HG03469 (cell line): ENCODE results near the gene KLHL25.
"Not testable (repeated sequence)": the region's sequence is repeated elsewhere in the genome, so short reads cannot be mapped to it uniquely, and the experiment has no call there.

ENCODE experiments used
- ATAC-seq: cut with Tn5 transposase; IDR thresholded peaks from one replicate; pipeline ENCODE4 v1.9.1; 2021; ENCODE audit warnings: mild to moderate bottlenecking, moderate library complexity, moderate number of reproducible peaks; ENCODE audit not compliant: unreplicated experiment

KLHL25 gene, protein sequence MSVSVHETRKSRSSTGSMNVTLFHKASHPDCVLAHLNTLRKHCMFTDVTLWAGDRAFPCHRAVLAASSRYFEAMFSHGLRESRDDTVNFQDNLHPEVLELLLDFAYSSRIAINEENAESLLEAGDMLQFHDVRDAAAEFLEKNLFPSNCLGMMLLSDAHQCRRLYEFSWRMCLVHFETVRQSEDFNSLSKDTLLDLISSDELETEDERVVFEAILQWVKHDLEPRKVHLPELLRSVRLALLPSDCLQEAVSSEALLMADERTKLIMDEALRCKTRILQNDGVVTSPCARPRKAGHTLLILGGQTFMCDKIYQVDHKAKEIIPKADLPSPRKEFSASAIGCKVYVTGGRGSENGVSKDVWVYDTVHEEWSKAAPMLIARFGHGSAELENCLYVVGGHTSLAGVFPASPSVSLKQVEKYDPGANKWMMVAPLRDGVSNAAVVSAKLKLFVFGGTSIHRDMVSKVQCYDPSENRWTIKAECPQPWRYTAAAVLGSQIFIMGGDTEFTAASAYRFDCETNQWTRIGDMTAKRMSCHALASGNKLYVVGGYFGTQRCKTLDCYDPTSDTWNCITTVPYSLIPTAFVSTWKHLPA

DNA sequence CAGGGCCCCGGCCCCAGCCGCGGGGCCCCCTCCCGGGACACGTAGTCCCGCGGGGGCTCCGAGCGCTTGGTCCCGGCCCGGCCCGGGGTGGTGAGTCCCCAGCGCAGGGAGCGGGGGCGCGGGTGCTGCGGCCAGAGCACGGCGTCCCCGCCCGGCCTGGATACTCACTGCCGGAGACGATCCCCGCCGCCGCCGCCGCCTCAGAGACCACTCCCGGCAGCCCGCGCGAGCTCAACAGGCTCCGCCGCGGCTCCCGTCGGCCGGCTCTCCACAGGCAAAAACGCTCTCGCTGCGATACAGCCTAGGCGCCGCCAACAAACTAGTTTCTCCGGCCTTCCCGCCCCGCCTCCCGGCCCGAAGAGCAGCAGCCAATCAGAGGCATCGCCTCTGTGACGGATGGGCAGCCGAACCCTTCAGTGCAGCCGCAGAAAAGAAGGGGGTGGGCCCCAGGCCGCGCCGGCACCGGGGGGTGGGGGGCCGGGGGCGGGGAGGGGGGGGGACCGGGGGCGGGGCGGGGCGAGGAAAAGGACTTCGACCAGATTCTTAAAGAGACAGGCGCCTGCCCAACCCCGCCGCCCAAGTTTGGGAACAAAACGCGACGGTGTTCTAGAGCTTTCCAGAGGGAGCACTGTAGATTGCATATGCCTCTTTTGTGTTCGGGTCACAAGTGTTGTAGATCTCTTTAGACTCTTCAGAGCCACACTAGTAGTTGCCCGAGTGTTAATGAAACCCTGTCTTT is at the start of gene KLHL25:
TSS of gene KLHL25 (minus strand) at position 328 of the 739 bp plus-strand sequence. CDS start 25,115 bp downstream, outside the sequence.
- ATAC-seq, result peak; percentile 99

DNA sequence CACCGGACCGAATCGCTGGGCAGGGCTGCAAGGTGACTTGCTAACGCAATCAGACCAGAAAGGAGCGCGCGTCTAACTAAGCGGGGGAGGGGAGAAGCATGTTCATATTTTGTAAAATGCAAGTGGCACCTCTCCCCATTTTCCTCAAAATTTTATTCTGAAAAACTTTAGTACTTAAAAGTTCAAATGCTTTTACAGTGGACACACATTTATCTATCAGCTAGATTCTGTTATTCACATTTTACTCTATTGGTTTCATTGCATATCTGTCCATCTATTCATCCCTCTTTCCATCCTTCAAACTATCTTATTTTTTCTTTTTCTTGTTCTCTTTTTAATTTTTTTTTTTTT is 46.1 kb upstream of the KLHL25 start:
- ATAC-seq, result no peak

DNA sequence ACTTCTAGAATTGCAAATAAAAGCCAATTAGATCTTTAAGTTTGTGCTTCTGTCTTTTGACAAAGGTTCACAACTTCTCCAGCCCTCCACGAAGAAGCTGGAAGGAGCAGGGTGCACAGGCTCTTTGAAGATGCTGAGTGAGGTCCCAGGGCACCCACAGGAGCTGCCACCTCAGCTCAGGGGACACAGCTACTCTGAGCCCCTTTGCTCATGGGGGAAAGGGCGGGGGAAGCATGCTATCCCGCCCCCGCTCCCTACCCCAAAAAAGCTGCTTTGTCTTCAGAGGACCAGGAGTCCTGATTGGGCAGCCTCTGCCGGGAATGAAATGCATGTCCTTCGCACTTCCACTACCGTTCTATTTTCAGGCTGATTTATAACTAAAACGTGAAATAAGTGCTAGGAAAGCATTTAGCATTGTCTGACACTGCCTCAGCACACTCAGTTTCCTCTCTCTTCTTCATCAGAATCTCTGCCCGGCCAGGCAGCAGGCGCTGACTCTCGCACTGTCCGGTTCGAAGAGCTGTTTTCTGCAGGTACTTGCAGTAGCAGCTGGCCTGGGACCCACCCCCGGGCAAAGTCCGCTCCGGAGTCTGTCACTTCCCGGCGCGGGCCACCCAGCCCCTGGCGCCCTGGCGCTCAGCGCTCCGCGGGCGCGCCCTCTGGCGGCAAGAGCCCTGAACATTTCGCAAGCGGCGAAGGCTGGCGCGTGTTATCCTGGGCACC is 45.5 kb upstream of the KLHL25 start:
- peak; percentile 91 for ATAC-seq

DNA sequence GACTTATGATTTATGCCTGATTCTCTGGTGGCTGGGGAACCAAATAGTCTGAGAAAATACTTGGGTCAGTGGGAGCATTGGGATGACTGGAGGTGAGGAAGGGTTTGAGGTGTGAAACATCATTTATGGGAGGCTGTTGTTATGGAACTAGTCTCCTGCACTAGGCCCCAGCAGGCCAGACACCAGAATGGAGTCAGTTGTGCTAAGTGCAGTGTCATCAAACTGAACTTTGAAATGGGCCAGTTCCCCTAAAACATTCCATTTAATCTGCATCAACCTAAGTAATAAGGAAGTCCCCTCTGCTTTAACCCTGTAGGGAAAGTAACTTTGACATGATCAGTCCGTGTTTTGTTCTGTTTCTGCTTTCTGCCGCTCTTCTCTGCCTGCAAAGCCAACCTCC is 44.9 kb upstream of the KLHL25 start:
- no peak for ATAC-seq

DNA sequence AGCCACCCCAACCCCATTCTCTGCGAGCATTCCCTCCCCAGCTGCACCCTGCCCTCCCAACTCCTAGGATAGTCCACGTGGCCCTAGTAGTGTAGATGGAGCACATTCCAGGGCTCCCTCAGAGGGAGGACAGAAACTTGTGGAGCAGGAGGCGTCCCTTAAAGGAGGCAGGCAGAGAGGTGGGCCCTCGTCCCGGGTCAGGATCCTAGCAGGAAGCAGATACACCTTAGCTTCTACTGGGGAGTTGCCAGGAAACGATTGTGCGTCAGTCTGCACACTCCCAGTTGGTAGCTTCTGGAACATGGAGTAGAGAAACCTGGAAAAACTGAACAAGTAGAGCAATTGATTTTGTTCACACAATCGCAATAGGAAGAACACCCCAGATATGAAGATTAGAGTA is 43.9 kb upstream of the KLHL25 start:
- ATAC-seq, result no peak

DNA sequence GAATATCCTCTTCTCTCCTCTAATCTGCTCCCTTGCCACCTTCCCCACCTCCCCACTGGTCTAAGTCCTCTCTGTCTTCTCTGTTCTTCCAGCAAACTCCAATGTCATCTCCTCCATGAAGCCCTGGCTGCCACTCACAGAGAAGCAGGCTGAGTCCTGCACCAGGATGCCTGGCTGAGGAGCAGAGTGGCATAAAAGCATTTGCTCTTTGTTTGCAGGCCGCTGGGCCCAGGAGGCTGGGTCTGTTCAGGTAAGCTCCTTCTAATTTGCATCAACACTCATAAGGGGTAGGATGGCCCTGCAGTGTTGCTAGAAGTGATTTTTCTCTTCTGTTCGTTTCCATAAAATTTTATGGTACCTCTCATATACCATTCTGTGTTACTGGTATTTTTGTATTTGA is 43.2 kb upstream of the KLHL25 start:
- ATAC-seq, result no peak

DNA sequence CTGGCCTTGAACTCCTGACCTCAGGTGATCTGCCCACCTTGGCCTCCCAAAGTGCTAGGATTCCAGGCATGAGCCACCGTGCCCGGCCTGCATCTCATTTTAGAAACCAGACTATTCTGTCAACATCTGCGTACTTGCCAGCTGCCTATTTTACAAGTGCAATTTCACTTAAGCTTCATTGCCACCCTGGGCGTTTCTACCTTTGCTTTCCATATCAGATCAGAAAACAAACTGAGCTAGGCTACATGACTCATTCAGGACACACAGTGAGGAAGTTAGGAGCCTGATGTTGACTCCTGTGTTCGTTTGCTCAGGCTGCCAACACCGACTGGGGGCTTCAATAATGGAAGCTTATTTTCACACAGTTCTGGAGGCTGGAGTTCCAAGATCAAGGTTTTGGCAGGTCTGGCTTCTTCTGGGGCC is 42.3 kb upstream of the KLHL25 start:
- ATAC-seq, result no peak

DNA sequence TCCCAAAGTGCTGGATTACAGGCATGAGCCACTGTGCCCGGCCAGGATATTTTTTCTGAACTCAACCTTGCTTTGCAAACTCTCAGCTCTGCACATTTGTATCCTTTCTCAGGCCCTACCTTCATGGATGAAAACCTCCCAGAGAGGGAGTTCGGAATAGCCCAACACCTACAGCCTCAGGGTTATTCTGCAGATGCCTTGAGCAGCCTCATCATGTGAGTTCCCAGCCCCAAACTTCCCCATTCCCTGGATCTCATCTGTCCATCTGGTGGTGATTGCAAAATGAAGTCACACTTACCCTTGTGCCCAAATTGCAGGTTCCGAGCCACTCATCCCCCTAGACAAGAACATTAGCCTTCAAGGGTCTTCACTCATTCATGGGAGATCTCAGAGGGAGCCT is 39.9 kb upstream of the KLHL25 start:
- no peak for ATAC-seq

DNA sequence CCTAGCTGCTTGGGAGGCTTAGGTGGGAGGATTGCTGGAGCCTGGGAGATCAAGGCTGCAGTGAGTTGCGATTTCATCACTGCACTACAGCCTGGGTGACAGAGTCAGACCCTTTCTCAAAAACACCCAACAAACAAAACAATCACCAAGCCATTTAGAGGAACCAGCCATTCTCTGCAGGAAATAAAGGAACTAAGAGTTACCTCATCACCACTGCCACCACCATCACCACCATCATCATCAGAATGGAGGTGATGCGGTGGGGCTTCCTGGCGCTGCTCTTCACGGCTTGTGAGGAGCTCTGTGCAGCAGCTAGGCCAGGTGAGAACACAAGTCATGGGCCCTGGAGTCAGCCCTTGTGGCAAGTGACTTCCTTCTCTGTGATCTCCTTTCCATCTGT is 37.7 kb upstream of the KLHL25 start:
- ATAC-seq, result no peak

DNA sequence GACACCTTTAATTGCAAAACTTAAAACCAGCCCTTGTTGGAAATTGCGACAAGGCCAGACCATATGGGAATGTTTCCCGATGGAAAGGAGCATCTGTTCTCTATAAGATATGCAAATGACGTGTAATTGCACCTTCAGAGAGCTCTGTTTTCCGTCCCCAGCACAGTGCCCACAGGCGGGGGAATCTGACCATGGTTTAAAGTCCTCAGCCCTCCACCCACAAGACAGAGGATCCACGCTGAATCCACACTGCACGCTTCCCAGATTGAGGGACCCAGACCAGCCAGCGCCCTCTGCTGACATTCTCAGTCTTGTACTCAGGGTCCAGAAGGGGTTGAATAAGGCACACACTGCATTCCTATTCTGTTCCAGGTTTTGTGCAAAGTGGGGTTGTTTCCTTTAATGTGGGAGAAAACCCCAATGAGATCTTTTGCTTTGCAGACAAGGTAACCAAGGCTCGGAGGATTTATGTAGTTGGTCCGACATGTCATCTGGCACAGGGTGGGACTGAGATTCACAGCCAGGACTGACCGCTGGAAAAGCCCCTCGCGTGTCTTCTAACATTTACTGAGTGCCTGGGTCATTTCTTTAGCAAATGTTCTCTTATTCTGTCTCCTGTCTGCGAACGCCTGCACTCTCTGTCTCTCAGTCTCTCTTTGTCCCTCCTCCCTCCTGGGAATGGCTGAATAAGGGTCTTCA is 36.8 kb upstream of the KLHL25 start:
- ATAC-seq, result no peak

DNA sequence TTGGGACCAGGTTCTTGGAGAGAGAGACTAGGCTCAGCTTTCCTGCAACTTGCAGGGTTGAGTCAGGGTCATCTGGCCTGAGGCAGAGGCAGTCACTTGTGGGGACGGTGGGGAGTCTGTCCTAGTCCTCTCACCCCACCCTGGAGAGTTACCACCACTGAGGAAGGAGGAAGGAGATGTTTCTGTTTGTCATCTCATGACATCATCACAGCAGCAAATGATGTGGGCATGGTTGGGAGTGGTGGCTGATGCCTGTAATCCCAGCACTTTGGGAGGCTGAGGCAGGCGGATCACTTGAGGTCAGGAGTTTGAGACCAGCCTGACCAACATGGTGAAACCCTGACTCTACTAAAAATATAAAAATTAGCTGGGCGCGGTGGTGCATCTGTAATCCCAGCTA is 35.0 kb upstream of the KLHL25 start:
- not testable (repeated sequence) for ATAC-seq

DNA sequence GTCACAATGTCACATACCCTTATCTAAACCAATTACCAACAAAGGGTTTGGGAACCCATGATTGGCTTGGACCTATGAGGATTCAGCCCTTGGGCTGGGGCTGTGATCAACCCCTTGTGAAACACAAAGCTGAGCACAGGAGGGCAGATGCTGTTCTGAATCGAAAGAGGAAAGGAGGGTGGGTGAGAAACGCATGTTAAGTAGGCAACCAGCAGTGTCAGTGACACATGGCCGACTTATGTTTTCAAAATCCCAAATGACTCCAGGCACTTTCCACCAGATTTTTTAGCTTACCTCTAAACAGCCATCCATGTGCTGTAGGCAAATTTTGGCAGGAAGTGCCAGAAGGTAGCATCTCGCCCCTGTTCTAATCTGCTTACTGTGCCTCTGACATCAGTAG is 34.1 kb upstream of the KLHL25 start:
- ATAC-seq, result no peak

DNA sequence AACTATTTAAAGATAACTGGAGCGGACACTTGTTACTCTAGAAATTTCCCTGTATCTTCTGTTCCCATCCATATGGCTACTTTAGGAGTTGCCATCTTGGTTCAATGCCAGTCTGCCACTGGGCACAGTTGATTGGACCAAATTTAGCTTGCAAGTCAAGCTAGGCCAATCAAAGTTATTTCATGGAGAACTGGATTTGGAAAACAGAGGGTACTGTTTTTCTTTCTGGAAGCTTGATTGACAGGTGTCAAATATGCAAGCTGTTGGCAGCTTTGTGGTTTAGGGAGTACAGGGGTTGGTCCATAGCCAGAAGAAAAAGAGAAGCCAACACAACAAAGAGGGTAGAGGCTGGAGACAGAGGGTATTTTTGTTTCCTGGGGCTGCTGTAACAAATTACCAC is 33.4 kb upstream of the KLHL25 start:
- ATAC-seq, result no peak

DNA sequence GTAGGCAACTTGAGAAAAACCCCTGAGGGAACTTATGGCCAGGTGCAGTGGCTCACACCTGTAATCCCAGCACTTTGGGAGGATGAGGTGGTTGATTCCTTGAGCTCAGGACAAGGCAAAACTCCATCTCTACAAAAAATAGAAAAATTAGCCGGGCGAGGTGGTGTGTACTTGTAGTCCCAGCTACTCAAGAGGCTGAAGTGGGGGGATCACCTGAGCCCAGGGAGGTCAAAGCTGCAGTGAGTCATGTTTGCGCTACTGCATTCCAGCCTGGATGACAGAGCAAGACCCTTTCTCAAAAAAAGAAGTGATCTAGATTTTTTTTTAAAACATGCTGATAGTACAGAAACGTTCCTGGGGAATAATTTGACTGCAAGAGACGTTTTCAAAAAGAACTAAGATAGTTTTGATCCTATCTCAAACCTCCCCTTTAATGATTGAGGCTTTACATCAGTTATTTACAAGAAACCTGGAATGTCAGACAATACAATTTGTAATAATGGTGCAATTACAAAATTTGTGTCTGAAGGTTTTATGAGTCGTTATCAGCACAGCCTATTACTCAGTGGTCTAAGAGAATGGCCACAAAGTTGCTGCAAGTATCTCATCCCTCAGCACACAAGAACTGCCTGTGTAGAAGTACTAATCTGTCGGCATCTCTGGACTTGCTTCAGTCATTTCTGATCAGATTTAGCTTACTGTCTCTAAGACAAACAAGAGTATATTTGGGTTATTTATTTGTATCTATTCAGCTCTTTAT is 32.2 kb upstream of the KLHL25 start:
- ATAC-seq, result no peak

DNA sequence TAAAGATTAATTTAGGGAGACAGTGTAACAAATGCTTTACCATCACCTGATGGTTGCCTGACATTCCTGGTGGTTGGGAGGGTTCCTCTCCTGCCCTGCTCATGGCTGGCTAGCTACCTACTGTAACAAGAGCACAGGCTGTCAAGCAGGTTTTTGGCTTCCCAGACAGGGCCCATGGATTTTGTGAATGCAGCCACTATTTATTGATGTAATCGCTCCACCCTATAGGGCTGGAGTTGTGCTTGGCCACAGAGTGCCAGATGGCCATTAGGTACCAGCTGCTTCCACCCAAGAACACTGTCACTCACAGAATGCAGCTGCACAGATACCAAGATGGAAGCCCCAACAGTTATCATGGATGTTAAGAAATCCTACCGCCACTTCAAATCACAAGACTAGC is 31.0 kb upstream of the KLHL25 start:
- ATAC-seq, result no peak

DNA sequence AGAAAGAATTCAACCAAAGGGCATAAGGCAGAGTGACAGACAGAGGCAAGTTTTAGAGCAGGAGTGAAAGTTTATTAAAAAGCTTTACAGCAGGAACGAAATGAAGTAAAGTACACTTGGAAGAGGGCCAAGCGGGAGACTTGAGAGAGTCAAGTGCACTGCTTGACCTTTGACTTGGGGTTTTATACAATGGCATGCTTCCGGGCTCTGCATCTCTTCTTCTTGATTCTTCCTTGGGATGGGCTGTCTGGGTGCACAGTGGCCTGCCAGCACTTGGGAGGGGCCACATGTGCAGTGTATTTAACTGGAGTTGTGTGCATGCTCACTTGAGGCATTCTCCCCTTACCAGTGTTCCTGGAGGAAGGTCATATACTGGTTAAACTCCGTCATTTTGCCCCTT is 30.4 kb upstream of the KLHL25 start:
- ATAC-seq, result no peak

DNA sequence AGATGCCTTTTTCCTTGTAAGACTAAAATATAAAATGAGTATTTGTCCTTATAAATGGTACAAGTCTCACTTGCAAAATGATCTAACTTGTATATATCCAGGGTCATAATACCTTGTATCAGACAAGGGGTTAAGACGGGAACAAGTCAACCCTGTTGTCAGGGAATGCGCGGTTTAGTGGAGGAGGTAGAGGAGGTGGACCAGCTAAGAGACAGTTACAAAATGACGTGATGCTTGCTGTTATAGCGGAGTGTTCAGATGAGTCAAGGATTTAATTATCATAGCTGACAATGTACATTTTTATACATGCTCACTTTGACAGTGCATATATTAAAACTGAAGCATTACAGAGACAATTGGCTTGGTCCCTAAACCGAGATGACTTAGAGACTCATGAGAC is 26.8 kb upstream of the KLHL25 start:
- ATAC-seq, result no peak

DNA sequence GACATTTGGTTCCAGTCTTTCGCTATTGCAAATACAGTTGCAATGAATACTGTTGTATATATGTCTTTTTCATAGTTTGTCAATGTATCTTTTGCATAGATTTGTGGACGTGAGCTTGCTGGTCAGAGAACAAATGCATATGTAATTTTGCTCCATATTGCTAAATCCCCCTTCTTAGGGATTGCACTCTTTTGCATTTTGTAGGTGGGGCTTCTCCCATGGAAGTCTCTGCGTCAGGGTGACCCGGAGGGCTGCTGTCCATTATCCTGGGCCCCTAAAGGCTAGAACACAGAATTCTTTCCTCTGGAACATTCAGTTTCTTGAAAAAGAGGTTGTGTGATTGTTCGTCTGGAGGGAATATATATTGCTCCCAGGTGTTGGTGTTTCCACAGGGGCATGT is 25.2 kb upstream of the KLHL25 start:
- ATAC-seq, result no peak

DNA sequence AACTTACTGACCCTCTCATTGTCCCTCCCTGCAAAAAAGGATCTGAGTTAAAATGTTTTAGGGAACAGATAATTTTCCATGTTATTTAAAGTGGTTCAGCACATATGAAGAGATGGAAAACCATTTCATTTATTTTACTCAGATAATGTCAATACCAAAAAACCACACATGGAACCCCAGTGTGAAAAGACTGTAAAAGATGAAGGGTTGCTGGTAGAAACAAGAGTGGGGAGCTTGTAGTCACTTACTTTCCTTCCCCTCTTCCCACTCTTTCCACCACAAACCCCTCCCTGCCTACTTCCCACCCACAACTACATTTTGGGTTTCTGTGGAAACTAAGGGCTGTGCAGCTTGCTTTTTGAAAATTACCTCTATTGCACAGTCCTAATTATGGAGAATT is 18.5 kb upstream of the KLHL25 start:
- no peak for ATAC-seq

DNA sequence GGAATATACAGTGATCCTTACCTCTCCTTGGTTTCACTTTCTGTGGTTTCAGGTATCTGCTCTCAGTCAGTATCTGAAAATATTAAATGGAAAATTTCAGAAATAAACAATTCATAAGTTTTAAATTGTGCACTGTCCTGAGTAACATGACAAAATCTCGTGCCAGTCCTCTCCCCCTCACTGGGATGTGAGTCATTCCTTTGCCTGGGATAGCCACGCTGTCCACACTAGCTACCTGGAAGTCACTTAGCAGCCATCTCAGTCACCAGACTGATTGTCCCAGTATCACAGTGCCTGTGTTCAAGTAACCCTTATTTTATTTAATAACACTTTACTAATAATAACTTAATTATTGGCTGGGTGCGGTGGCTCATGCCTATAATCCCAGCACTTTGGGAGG is 15.3 kb upstream of the KLHL25 start:
- ATAC-seq, result no peak
